T-helper 1 cell treated with Interleukin-12 subunit alpha and Interleukin-12 subunit beta and Interleukin-4 antibody, amounts not matched to agents 30 μg/mL and 1 μg/mL, for 36 hours (primary cell): Measurements from ENCODE around the gene ERGIC1.
A peak's percentile ranks its signal among the peaks of the same experiment; 100 is the strongest.

ENCODE experiments used
- H3K27ac Mint-ChIP-seq: one replicate; pipeline ENCODE4 v1.8.0; 2021; ENCODE audit warnings: mild to moderate bottlenecking, mixed read lengths
- H3K27me3 Mint-ChIP-seq: one replicate; pipeline ENCODE4 v1.8.0; 2021; ENCODE audit warnings: low read depth, mixed read lengths
- H3K36me3 Mint-ChIP-seq: one replicate; pipeline ENCODE4 v1.8.0; 2021; ENCODE audit warnings: low read depth, mixed read lengths
- H3K4me1 Mint-ChIP-seq: one replicate; pipeline ENCODE4 v1.8.0; 2021; ENCODE audit warnings: low read depth, mixed read lengths
- H3K4me3 Mint-ChIP-seq: one replicate; pipeline ENCODE4 v1.8.0; 2021; ENCODE audit warnings: mild to moderate bottlenecking, moderate library complexity, mixed read lengths
- H3K9me3 Mint-ChIP-seq: one replicate; pipeline ENCODE4 v1.8.0; 2021; ENCODE audit warnings: mixed read lengths

Gene ERGIC1

GRCh38 chr5:172979778-172980177, 145.7 kb downstream of the ERGIC1 start:
- no peaks in the 10 kb centered on the region for H3K9me3 Mint-ChIP-seq
- no peak overlapping the region for H3K27ac Mint-ChIP-seq
- peaks cover 2% of the 10 kb centered on the region for H3K36me3 Mint-ChIP-seq
- H3K4me3 Mint-ChIP-seq: no peak overlapping the region
- peaks cover 2% of the 10 kb centered on the region for H3K4me1 Mint-ChIP-seq
- peaks cover 4% of the 10 kb centered on the region for H3K27me3 Mint-ChIP-seq

DNA sequence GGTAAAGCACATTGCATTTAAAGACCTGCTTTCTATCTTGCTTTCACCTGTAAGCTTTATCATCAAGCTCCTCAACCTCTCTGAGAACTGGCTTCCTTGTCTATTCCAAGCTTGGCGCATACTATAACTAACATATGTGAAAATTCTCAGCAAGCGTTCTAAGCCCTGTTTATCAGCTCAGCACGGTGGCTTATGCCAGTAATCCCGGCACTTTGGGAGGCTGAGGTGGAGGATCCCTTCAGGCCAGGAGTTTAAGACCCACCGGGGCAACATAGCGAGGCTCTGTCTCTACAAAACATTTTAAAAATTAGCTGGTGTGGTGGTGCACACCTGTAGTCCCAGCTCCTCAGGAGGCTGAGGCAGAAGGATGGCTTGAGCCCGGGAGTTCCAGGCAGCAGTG, 147.9 kb downstream of the ERGIC1 start:
- Mint-ChIP-seq H3K4me3 (no peak overlapping the region), H3K9me3 (no peaks in the 10 kb centered on the region), H3K27ac (no peak overlapping the region), H3K4me1 (peaks cover 11% of the 10 kb centered on the region), H3K27me3 (peaks cover 4% of the 10 kb centered on the region), H3K36me3 (peaks cover 14% of the 10 kb centered on the region)

DNA sequence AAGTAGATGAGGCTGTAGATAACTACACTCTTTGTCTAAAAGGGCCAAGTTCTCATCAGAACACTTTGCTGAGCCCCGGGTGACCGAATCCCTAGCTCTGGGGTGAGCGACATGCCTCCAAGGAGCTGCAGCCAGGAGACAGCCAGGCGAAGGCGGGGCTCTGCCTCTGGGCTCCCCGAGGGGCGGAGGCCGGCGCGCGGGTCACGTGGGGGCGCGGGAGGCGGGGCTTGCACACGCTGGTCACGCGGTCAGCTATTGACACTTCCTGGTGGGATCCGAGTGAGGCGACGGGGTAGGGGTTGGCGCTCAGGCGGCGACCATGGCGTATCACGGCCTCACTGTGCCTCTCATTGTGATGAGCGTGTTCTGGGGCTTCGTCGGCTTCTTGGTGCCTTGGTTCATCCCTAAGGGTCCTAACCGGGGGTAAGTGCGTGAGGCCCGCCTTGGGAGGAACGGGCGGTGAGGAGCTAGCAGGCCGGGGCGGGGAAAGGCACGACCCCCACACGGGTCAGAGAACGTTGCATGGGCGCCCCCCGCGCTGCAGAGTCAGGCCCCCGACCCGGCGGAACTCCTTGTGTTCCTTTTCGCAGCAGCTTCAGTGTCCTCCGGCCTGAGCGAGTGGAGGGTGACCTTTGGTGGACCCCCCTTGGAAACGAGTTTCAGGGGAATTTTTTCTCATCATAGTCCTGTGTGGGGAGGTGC, 149.6 kb downstream of the ERGIC1 start, which contains the start of gene ATP6V0E1:
Gene ATP6V0E1, plus strand, starts transcription at position 230 of the 702 bp plus-strand sequence. Its CDS starts 90 bp downstream, at position 320.
- peaks cover 3% of the 10 kb centered on the region for H3K27me3 Mint-ChIP-seq
- H3K4me3 Mint-ChIP-seq: peak within 1 kb of the TSS; percentile 90
- no peaks in the 10 kb centered on the region for H3K9me3 Mint-ChIP-seq
- H3K27ac Mint-ChIP-seq: peak within 1 kb of the TSS; percentile 94
- H3K36me3 Mint-ChIP-seq: peaks cover 21% of the 10 kb centered on the region
- H3K4me1 Mint-ChIP-seq: peaks cover 12% of the 10 kb centered on the region

DNA sequence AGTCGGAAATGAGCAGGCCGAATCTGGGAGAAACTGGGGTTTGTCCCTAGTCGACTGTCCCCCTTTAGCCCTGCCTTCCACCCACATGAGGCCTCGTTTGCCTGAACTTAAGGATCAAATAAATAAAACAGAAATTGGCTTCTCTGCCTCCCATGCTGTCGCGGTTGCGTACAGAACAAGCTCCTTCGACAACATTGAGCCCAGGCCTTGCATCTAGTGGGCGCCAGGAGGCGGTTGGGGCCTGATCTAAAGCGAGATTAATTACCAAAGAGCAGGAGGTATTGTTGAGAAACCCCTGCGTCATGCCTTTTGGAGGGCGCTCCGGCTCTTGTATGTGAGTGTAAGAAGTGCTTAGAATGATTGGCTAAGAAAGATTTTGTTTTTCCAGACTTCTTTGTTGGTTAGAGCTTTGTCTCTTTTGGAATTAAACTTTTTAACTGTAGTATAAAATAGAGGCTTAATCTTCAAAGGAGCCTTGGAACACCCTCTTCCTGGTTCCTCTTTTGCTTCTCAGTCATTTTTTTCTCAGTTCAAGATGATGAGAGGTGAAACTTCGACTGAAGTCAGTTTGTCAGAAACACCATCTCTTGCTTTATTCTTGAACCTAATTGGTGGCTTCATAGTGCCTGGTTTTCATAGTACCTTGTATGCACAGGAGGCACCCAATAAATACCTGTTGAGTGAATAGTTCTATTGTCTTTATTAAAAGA, 150.3 kb downstream of the ERGIC1 start:
- H3K4me3 Mint-ChIP-seq: peak overlapping the region; percentile 90
- no peaks in the 10 kb centered on the region for H3K9me3 Mint-ChIP-seq
- H3K27ac Mint-ChIP-seq: peak overlapping the region; percentile 94
- H3K4me1 Mint-ChIP-seq: peaks cover 15% of the 10 kb centered on the region
- H3K36me3 Mint-ChIP-seq: peaks cover 21% of the 10 kb centered on the region
- H3K27me3 Mint-ChIP-seq: no peaks in the 10 kb centered on the region

DNA sequence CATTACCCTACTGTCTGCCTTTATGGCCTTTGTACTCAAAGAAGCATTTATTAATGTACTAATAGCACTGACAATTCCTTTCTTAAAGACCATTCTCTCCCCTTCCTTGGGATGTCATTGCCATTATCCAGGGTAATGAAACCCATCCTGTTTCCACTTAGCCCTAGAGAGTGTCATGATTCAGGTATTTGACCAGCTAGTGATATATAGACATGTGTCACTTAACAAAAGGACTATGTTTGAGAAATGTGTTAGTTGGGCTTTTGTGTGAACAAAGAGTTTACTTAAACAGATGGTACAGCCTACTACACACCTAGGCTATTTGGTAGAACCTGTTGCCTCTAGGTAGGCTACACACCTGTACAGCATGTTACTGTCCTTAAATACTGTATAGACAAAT, 151.5 kb downstream of the ERGIC1 start:
- Mint-ChIP-seq H3K27ac (peak overlapping the region; percentile 74), H3K36me3 (peaks cover 21% of the 10 kb centered on the region), H3K4me1 (peaks cover 16% of the 10 kb centered on the region), H3K9me3 (no peaks in the 10 kb centered on the region), H3K4me3 (peak overlapping the region; percentile 81), H3K27me3 (no peaks in the 10 kb centered on the region)

DNA sequence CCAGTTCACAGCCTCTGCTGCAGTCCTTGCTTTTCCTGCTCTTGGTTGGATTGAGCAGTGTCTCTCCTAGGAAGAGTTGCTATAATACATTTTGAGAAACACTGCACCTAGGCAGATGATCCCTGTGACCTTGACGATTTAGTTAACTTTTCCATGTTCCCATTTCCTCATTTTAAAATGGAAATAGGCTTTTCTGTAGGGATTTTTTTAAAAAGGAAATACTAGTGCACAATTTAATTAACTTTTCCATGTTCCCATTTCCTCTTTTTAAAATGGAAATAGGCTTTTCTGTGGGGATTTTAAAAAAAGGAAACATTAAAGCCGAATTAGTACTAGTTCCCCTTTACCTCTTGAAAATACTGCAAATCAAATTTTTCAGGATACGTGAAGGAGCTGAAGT, 154.2 kb downstream of the ERGIC1 start:
- H3K4me1 Mint-ChIP-seq: peaks cover 23% of the 10 kb centered on the region
- H3K36me3 Mint-ChIP-seq: peaks cover 35% of the 10 kb centered on the region
- H3K9me3 Mint-ChIP-seq: no peaks in the 10 kb centered on the region
- no peak overlapping the region for H3K27ac Mint-ChIP-seq
- no peaks in the 10 kb centered on the region for H3K27me3 Mint-ChIP-seq
- H3K4me3 Mint-ChIP-seq: no peak overlapping the region

DNA sequence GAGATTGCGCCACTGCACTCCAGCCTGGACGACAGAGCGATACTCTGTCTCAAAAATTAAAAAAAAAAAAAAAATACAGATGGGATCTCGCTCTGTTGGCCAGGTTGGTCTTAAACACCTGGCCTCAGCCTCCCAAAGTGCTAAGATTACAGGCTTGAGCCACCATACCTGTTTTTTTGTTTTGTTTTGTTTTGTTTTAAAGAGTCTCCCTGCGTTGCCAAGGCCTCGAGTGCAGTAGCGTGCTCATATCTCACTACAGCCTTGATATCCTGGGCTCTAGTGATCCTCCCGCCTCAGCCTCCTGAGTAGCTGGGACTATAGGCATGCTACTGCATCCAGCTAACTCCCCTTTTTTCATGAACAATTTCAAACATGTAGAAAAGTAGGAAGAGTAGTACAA, 156.7 kb downstream of the ERGIC1 start:
- H3K4me1 Mint-ChIP-seq: peaks cover 20% of the 10 kb centered on the region
- H3K27me3 Mint-ChIP-seq: no peaks in the 10 kb centered on the region
- peaks cover 35% of the 10 kb centered on the region for H3K36me3 Mint-ChIP-seq

DNA sequence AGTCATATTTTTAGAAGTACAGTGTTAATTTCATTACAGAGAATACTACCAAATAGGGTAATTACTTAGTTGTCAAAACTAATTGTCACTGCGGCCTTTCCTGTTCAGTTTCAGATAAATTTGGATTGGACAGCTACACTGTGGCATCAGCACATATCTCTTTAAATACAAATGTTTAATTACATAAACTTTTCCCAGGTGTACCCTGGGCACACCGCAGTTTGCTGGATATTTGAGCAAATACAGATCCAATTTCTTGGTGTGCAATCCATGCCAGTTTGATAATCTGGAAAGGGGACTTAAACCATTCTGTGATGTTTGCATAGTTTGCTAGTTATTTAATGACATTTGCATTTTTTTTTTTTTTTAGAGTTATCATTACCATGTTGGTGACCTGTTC, 160.4 kb downstream of the ERGIC1 start:
- peaks cover 26% of the 10 kb centered on the region for H3K36me3 Mint-ChIP-seq
- no peak overlapping the region for H3K27ac Mint-ChIP-seq
- H3K4me3 Mint-ChIP-seq: no peak overlapping the region

More for the DNA sequence above, 156.7 kb downstream of the ERGIC1 start:
- Mint-ChIP-seq H3K4me3 (no peak overlapping the region), H3K9me3 (no peaks in the 10 kb centered on the region), H3K27ac (no peak overlapping the region)

DNA sequence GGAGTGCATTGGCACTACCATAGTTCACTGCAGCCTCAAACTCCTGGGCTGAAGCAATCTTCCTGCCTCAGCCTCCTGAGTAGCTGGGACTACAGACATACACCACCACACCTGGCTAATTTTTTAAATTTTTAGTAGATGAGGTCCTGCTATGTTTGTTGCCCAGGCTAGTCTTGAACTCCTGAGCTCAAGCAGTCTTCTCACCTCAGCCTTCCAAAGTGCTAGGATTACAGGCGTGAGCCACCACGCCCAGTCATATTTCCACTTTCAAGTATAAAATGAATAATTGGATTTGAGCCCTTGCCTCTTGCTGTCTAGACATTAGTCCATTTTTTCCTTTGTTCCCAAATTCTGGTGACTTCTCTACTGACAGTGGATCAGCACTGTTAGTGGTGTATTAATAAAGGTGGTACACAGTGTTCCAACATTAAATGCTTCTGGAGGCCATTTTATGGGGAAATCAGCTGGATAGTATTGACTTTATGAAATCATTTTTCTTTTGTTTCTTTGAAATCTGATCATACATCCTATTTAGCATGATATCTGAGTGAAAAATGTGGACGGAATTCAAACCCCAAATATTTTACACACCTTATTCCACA, 165.4 kb downstream of the ERGIC1 start:
- Mint-ChIP-seq H3K4me3 (no peak overlapping the region), H3K36me3 (peaks cover 18% of the 10 kb centered on the region), H3K9me3 (no peaks in the 10 kb centered on the region), H3K4me1 (peaks cover 31% of the 10 kb centered on the region), H3K27ac (no peak overlapping the region), H3K27me3 (no peaks in the 10 kb centered on the region)

More for the DNA sequence above, 160.4 kb downstream of the ERGIC1 start:
- Mint-ChIP-seq H3K9me3 (no peaks in the 10 kb centered on the region), H3K4me1 (peaks cover 13% of the 10 kb centered on the region), H3K27me3 (no peaks in the 10 kb centered on the region)

GRCh38 chr5:172999974-173000373, 165.9 kb downstream of the ERGIC1 start:
- Mint-ChIP-seq H3K36me3 (peaks cover 18% of the 10 kb centered on the region), H3K4me3 (no peak overlapping the region), H3K27ac (no peak overlapping the region), H3K9me3 (no peaks in the 10 kb centered on the region), H3K27me3 (no peaks in the 10 kb centered on the region), H3K4me1 (peaks cover 32% of the 10 kb centered on the region)

DNA sequence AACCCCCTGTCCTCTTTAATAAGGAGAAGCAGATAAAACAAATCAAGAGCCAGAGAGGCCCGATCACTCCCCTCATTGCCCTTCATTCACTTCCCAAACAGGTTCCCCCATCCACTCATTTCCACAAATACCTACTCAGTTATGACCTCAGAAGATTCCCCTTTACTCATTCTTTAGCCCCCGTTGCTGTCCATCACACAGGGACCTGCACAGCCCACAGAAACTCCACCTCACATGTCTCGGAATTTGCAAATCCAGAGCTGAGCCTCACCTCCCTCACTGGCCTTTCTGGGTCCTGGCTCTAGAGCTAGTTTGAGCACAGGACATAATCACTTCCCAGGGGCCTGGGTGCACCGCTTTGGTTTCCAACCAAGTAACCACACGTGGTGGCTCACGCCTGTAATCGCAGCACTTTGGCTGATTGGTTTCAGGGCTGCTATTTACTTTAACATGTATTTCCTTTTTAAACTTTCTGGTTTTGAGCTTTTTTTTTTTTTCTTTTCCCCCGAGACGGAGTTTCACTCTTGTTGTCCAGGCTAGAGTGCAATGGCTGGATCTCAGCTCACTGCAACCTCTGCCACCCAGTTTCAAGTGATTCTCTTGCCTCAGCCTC, 167.3 kb downstream of the ERGIC1 start:
- Mint-ChIP-seq H3K27me3 (no peaks in the 10 kb centered on the region), H3K36me3 (peaks cover 15% of the 10 kb centered on the region), H3K9me3 (no peaks in the 10 kb centered on the region), H3K4me3 (no peak overlapping the region), H3K4me1 (peaks cover 32% of the 10 kb centered on the region), H3K27ac (no peak overlapping the region)
